SJCRH30 (cell line): Measurements from ENCODE around the gene INO80E. TPM values are rescaled to one million over a fixed set of nuclear protein-coding genes. Genes with fewer than 3 reads are reported as not detected.
"Not testable (repeated sequence)": the region's sequence is repeated elsewhere in the genome, so short reads cannot be mapped to it uniquely, and the experiment has no call there.

ENCODE experiments used
- DNase-seq, 2 experiments: peaks; one replicate each; pipeline ENCODE4 v3.0.0-alpha.2; 2015 to 2020
- H3K27ac ChIP-seq: fragments of 250-450 bp; sonication (Bioruptor Pico); 2 replicates; pipeline ENCODE4 v1.5.1; 2020; ENCODE audit warnings: mild to moderate bottlenecking, moderate library complexity
- H3K27me3 ChIP-seq: fragments of 250-450 bp; sonication (Bioruptor Pico); 2 replicates; pipeline ENCODE4 v1.5.1; 2020; ENCODE audit warnings: mild to moderate bottlenecking, moderate library complexity
- H3K36me3 ChIP-seq: fragments of 250-450 bp; sonication (Bioruptor Pico); 2 replicates; pipeline ENCODE4 v1.5.1; 2020; ENCODE audit warnings: mild to moderate bottlenecking, moderate library complexity
- H3K4me1 ChIP-seq: fragments of 250-450 bp; sonication (Bioruptor Pico); 2 replicates; pipeline ENCODE4 v1.5.1; 2020; ENCODE audit warnings: mild to moderate bottlenecking, moderate library complexity
- H3K4me3 ChIP-seq: fragments of 250-450 bp; sonication (Bioruptor Pico); 2 replicates; pipeline ENCODE4 v1.5.1; 2020; ENCODE audit warnings: mild to moderate bottlenecking, moderate library complexity
- H3K9me3 ChIP-seq: fragments of 250-450 bp; sonication (Bioruptor Pico); replicated peaks from 2 replicates; pipeline ENCODE4 v1.5.1; 2020; ENCODE audit warnings: mild to moderate bottlenecking, moderate library complexity
- total RNA-seq: library from RNA; depleted of rRNA; stranded (reverse); fragments of >200 nt; shearing (Covaris generic); gene quantifications from 2 replicates; pipeline ENCODE4 v1.2.3, GENCODE V29; 2014

The INO80E gene
- total RNA-seq, 1 experiment from 2014 or later: 54.5 TPM

DNA sequence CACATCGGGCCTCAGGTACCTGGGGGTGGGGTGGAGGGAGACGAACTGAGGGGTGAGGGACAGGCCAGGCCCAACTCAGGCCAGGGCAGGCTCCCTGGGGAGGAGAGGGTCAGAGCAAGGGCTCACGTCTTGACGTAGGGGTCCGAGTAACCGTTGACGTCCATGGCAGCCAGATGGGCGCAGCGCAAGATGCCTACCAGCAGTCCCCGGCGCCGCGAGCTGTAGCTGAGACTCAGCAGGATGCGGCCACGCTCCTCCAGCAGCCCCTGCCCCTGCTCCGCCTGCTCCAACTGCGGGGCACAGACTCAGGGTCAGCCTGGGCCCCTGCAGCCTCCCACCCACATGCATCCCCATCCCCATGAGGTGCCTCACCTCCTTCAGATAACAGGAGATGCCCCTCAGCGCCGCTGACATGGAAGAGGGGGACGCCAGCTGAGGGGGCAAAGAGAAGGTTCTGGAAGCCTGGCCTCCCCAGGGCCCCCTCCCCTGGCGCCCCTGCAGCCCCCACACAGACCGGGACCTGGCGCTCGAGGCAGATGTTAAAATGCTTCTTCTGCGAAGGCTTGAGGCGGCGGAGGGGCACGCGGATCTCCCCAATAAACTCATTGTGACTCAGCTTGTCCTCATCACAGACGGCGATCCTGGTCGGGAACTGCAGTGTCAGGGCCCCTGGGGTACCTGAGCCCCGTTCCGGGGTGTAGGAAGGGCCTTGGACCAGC, 10.8 kb downstream of the INO80E start:
- Histone ChIP-seq H3K27ac (no peak overlapping the region), H3K9me3 (no peaks in the 10 kb centered on the region), H3K27me3 (peaks cover 11% of the 10 kb centered on the region; the same call in 1 of the 2 replicates), H3K36me3 (no peaks in the 10 kb centered on the region), H3K4me3 (no peak overlapping the region), H3K4me1 (no peaks in the 10 kb centered on the region)
- no peak for DNase-seq

GRCh38 chr16:30007378-30007895, 11.4 kb downstream of the INO80E start:
- Histone ChIP-seq H3K27me3 (peaks cover 11% of the 10 kb centered on the region; the same call in 1 of the 2 replicates), H3K4me3 (no peak overlapping the region), H3K9me3 (no peaks in the 10 kb centered on the region), H3K36me3 (no peaks in the 10 kb centered on the region), H3K27ac (no peak overlapping the region), H3K4me1 (no peaks in the 10 kb centered on the region)
- DNase-seq: no peak

GRCh38 chr16:30009085-30009862, 13.2 kb downstream of the INO80E start:
- Histone ChIP-seq H3K4me1 (no peaks in the 10 kb centered on the region), H3K27me3 (peaks cover 11% of the 10 kb centered on the region; the same call in 1 of the 2 replicates), H3K4me3 (no peak overlapping the region), H3K36me3 (no peaks in the 10 kb centered on the region), H3K9me3 (no peaks in the 10 kb centered on the region), H3K27ac (no peak overlapping the region)
- no peak for DNase-seq

DNA sequence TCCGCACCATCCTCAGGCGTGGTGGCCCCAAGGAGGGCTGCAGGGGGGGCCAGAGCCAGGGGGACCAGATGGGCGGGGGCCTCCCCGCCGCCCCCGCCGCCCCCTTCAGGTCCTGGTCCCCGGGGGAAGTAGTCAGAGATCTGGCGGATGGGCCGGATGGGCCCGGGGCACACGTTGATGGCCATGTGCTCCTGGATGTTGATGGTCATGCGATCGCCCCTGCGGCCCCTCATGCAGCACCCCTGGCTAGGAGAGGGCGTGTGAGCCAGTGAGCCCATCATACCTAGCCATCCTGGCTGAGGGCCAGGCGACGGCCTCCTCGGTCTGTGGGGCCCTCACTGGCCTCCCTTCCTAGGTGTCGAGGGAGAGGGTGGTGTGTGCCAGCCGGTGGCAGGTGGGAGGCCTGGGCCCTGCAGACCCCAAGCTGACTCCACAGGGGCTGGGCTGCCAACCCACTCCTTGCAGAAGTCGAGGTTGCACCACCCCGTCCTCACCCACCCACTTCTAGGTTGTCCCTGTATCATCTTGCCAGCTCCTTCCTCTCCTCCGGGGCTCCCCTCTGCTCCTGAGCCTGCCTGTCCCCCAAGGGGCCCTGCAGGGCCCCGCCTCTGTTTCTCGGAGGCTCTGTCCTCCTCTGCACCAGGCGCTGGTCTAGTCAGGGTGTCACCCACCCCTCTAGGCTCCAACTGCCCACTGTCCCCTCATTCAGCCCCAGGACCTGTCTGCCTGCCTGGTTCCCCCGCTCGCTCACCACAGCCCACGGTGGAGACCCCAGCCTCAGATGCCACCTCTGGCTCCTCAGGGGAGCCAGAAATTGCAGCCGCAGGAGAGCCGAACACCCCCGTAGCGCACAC, 14.2 kb downstream of the INO80E start:
- DNase-seq: no peak
- Histone ChIP-seq H3K4me1 (no peaks in the 10 kb centered on the region), H3K27ac (no peak overlapping the region), H3K4me3 (no peak overlapping the region), H3K9me3 (no peaks in the 10 kb centered on the region), H3K27me3 (peaks cover 11% of the 10 kb centered on the region; the same call in 1 of the 2 replicates), H3K36me3 (no peaks in the 10 kb centered on the region)

- no peak within 1 kb of the TSS for H3K4me3 ChIP-seq
- H3K9me3 ChIP-seq: no peaks in the 10 kb centered on the region
- no peaks in the 10 kb centered on the region for H3K4me1 ChIP-seq
- H3K27me3 ChIP-seq: peaks cover 11% of the 10 kb centered on the region; the same call in 1 of the 2 replicates
- DNase-seq: no peak
- H3K36me3 ChIP-seq: no peaks in the 10 kb centered on the region
- no peak within 1 kb of the TSS for H3K27ac ChIP-seq
These were observed 15.0 kb downstream of the INO80E start, which contains the start of gene DOC2A for GRCh38 chr16:30010844-30011713. Gene DOC2A, minus strand, starts transcription at chr16:30011027. Its CDS starts 805 bp downstream, at chr16:30010222.

DNA sequence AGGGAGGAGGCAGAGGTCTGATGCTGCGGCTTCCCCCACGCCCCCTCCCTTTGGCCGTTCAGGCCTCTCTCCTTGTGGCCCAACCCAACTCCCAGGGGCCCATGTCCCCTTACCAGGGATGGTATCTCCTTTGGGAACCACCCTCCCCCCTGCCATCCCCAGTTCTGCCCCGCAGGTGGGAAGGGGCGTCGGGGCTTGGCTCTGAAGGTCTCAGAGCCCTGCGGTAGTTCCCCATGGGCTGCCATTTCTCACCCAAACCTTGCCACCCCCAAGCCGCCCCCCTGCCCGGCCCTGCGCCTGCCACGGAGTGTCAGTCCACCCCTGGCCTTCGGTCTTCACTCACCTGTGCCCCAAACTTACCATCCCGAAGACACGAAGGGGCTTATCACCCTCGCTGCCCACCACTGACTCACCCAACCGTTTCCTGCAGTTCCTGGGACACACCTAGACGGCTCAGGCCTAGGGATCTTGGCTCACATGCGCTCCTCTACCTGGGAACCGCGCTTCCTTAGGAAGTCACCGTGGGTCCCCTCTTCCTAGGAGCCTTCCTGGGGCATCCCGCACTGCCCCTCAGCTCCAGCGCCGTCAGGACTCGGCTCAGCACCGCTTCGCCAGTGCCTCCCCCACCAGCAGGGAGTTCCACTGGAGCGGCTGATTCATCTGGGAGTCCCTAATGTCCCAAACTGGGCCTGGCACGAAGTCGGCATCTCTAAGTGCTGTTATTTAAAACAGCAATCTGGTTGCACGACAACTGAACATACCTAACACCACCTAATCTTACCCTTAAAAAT, 15.9 kb downstream of the INO80E start:
- Histone ChIP-seq H3K4me3 (no peak overlapping the region), H3K27me3 (peaks cover 11% of the 10 kb centered on the region; the same call in 1 of the 2 replicates), H3K9me3 (no peaks in the 10 kb centered on the region), H3K4me1 (no peaks in the 10 kb centered on the region), H3K36me3 (no peaks in the 10 kb centered on the region), H3K27ac (no peak overlapping the region)
- DNase-seq: no peak

- H3K36me3 ChIP-seq, H3K4me1 ChIP-seq, DNase-seq, H3K27ac ChIP-seq, H3K9me3 ChIP-seq, H3K4me3 ChIP-seq: not testable (repeated sequence)
- peaks cover 11% of the 10 kb centered on the region; the same call in 1 of the 2 replicates for H3K27me3 ChIP-seq
These were observed 16.6 kb downstream of the INO80E start for GRCh38 chr16:30012598-30012997.

DNA sequence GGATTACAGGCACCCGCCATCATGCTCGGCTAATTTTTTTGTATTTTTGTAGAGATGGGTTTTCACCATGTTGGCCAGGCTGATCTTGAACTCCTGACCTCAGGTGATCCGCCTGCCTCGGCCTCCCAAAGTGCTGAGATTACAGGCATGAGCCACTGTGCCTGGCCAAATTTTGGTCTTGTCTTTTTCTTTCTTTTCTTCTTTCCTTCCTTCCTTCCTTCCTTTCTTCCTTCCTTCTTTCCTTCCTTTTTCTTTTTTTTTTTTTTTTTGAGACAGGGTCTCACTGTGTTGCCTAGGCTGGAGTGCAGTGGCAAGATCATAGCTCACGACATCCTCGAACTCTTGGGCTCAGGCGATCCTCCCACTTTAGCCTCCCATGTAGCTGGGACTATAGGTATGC, 19.4 kb downstream of the INO80E start:
- H3K4me1 ChIP-seq, DNase-seq, H3K27me3 ChIP-seq, H3K9me3 ChIP-seq, H3K27ac ChIP-seq, H3K36me3 ChIP-seq, H3K4me3 ChIP-seq: not testable (repeated sequence)

DNA sequence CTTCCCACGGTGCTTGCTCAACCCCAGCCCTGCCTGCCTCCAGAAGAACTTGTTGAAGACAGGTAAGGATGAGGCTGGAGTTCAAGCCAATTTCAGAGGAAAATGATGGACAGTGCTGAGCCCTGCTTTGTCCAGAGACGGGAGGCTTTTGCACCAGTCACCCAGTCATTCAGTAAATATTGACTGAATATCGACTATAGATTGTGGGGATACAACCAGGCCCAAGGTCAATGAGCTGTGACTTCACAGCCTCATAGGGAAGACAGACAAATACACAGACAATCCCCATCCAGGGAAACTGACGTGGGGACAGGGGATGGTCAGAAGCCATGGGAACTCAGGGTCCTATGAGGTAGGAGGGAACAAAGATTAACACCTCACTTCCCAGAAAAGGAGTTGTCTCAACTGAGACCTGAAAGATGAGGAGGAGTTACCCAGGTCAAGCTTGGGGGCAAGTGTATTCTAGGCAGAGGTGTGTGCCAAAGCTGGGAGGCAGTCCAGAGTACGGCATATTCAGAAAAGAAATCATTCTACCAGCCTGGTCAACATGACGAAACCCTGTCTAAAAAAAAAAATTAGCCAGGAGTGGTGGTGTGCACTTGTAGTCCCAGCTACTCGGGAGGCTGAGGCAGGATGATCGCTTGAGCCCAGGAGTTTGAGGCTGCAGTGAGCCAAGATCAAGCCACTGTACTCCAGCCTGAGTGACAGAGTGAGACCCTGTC, 20.7 kb downstream of the INO80E start:
- H3K4me1 ChIP-seq: no peaks in the 10 kb centered on the region
- H3K4me3 ChIP-seq: no peak overlapping the region

DNA sequence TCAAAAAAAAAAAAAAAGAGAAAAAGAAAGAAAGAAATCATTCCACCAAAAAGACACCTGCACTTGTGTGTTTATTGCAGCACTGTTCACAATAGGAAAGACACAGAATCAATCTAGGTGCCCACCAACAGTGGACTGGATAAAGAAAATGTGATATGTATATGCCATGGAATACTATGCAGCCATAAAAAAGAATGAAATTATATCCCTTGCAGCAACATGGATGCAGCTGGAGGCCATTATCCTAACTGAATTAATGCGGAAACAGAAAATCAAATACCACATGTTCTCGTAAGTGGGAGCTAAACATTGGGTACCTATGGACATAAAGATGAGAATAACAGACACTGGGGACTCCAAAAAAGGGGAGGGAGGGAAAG, 21.2 kb downstream of the INO80E start:
- H3K27ac ChIP-seq: no peak overlapping the region
- no peaks in the 10 kb centered on the region for H3K4me1 ChIP-seq
- no peak overlapping the region for H3K4me3 ChIP-seq
- H3K27me3 ChIP-seq: no peaks in the 10 kb centered on the region
- DNase-seq: no peak
- no peaks in the 10 kb centered on the region for H3K36me3 ChIP-seq
- no peaks in the 10 kb centered on the region for H3K9me3 ChIP-seq

More for the DNA sequence above, 20.7 kb downstream of the INO80E start:
- H3K9me3 ChIP-seq: no peaks in the 10 kb centered on the region
- no peak overlapping the region for H3K27ac ChIP-seq
- H3K27me3 ChIP-seq: no peaks in the 10 kb centered on the region
- DNase-seq: no peak
- no peaks in the 10 kb centered on the region for H3K36me3 ChIP-seq

DNA sequence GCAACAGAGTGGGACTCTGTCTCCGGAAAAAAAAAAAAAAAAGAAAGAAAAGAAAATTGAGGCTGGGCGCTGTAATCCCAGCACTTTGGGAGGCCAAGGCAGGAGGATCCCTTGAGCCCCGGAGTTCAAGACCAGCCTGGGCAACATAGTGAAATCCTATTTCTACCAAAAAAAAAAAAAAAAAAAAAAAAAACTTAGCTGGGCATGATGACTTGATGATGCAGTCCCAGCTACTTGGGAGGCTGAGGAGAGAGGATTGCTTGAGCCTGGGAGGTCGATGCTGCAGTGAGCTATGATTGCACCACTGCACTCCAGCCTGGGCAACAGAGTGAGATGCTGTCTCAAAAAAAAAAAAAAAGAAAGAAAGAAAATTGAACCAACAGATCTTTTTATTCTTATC, 21.9 kb downstream of the INO80E start:
- DNase-seq: not testable (repeated sequence)

GRCh38 chr16:30018731-30019158, 22.7 kb downstream of the INO80E start:
- no peak for DNase-seq
- no peak overlapping the region for H3K27ac ChIP-seq
- H3K27me3 ChIP-seq: no peaks in the 10 kb centered on the region
- no peaks in the 10 kb centered on the region for H3K9me3 ChIP-seq
- no peaks in the 10 kb centered on the region for H3K4me1 ChIP-seq
- no peak overlapping the region for H3K4me3 ChIP-seq
- H3K36me3 ChIP-seq: no peaks in the 10 kb centered on the region

More for the DNA sequence above, 21.9 kb downstream of the INO80E start:
- H3K27me3 ChIP-seq, H3K27ac ChIP-seq, H3K4me1 ChIP-seq, H3K9me3 ChIP-seq, H3K36me3 ChIP-seq, H3K4me3 ChIP-seq: not testable (repeated sequence)

DNA sequence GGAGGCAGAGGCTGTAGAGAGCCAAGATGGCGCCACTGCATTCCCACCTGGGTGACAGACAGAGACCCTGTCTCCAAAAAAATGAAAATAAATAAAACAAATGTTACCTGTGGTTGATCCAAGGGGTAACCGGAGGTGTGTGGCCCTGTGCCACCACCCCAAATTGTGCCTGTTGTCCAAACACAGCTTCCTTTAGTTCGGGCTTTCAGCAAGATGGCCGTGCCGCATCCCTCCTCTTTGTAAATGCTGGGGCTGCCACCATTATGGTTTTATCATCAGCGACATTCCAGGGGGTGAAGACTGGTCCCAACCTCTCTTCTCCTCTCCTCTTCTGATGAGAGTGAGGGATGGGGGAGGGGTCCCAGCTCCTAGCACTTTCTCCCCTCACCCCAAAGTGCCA, 26.8 kb downstream of the INO80E start, which contains the start of gene C16orf92:
C16orf92 (plus strand) TSS at position 312 of the 400 bp plus-strand sequence. CDS start 143 bp downstream, outside the sequence.
- Histone ChIP-seq H3K9me3 (no peaks in the 10 kb centered on the region), H3K36me3 (no peaks in the 10 kb centered on the region), H3K27me3 (no peaks in the 10 kb centered on the region), H3K4me1 (peaks cover 9% of the 10 kb centered on the region), H3K27ac (no peak within 1 kb of the TSS), H3K4me3 (no peak within 1 kb of the TSS)
- no peak for DNase-seq
